IPS DF 6.9 (cell line): ENCODE measurements around the gene INPP4A.

Source experiments
- DNase-seq: peaks from one replicate; pipeline ENCODE4 v3.0.0-alpha.2; 2013; ENCODE audit warnings: low read depth, low spot score
- H3K27ac ChIP-seq: one replicate; pipeline ENCODE4 v1.5.1; 2013; ENCODE audit warnings: low read length, control low read depth
- H3K27me3 ChIP-seq: 2 replicates; pipeline ENCODE4 v1.6.1; 2013; ENCODE audit warnings: mild to moderate bottlenecking, low read length; ENCODE audit not compliant: control insufficient read depth, insufficient read depth
- H3K36me3 ChIP-seq: 2 replicates; pipeline ENCODE4 v1.6.1; 2013; ENCODE audit warnings: low read length; ENCODE audit not compliant: control insufficient read depth, insufficient read depth
- H3K4me1 ChIP-seq: 2 replicates; pipeline ENCODE4 v1.6.1; 2013; ENCODE audit warnings: low read length; ENCODE audit not compliant: control insufficient read depth, insufficient read depth
- H3K4me3 ChIP-seq: 2 replicates; pipeline ENCODE4 v1.5.1; 2013; ENCODE audit warnings: mild to moderate bottlenecking, low read length
- H3K9me3 ChIP-seq: 2 replicates; pipeline ENCODE4 v1.6.1; 2013; ENCODE audit warnings: low read length, inconsistent platforms; ENCODE audit not compliant: control insufficient read depth, insufficient read depth
- WGBS: extraction: QIAGEN DNeasy Blood & Tissue Kit; methylation state at CpG from one replicate; pipeline ENCODE4 v1.1.7; 2013; ENCODE audit warnings: mixed read lengths, missing lambda C conversion rate; ENCODE audit not compliant: insufficient read length, insufficient coverage; 5-methylcytosine and 5-hydroxymethylcytosine counted together

INPP4A gene

DNA sequence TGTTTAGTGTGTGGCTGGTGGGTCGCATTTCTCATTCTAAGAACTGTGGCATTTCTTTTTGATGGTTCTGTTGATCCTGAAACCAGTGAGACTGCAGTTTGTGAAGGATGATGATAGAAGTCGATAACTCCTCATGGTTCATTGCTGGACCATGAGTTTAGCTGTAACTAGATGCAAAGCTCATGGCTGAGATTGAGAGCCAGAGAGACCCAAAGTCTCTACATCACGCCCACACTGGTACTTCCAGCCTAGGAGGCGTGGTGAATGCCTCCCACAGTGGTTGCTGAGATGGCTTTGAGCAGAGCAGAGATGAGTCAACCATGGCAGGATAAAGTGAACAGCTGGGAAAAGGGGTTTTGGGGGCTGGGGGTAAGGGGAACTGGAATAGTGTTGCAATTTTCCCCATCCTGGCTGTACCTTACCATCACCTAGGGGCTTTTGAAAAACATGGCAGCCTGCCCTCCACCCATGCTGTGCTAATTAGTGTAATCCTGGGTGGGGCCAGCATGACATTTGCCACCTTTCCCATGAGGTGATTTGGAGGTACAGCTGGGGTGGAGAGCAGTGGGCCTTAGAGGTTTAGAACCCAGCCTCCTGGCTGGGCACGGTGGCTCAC lies 24.1 kb downstream of the INPP4A start:
- no peak overlapping the region for H3K27ac ChIP-seq
- no peaks in the 10 kb centered on the region for H3K9me3 ChIP-seq
- peaks cover 3% of the 10 kb centered on the region; the same call in 1 of the 2 replicates for H3K36me3 ChIP-seq
- no peak overlapping the region for H3K4me3 ChIP-seq
- H3K27me3 ChIP-seq: no peaks in the 10 kb centered on the region
- no peak for DNase-seq
- peaks cover 5% of the 10 kb centered on the region for H3K4me1 ChIP-seq
- WGBS: no CpG with 5 or more reads among the region's 5 CpGs

DNA sequence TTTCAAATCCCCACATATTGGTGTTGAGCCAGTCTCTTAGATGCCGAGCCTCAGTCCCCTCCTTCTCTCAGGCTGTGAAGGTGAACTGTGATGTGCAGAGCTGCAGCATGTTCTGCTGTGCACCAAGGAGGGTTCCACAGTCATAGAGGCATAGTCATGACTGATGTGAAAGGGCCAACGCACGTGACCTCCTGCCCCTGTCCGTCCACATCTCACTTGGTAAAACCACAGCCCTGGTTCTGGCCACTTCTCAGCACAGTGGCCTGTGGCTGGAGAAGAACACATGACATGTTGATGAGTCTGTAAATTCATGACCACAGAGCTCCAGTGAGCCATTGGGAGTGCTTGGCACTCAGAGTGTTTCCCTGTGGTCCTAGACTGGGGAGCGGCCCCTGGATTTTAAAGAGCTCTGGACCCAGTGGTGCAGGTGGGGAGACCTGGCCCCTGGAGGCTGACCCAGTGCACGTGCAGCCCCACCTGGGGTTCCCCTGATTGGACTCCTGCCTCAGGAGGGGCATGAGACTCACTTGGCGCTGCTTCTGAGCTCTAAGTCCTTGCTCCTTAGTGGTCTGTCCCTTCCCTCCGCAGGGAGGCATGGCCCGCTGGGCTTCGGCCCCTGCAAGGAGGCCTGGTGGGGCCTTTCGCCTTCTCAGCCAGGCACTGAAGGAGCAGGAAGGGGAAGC lies 25.3 kb downstream of the INPP4A start:
- Histone ChIP-seq H3K27ac (no peak overlapping the region), H3K36me3 (peaks cover 3% of the 10 kb centered on the region; the same call in 1 of the 2 replicates), H3K9me3 (no peaks in the 10 kb centered on the region), H3K4me3 (no peak overlapping the region), H3K27me3 (no peaks in the 10 kb centered on the region), H3K4me1 (peaks cover 2% of the 10 kb centered on the region)
- no peak for DNase-seq
- WGBS: no CpG with 5 or more reads among the region's 11 CpGs

DNA sequence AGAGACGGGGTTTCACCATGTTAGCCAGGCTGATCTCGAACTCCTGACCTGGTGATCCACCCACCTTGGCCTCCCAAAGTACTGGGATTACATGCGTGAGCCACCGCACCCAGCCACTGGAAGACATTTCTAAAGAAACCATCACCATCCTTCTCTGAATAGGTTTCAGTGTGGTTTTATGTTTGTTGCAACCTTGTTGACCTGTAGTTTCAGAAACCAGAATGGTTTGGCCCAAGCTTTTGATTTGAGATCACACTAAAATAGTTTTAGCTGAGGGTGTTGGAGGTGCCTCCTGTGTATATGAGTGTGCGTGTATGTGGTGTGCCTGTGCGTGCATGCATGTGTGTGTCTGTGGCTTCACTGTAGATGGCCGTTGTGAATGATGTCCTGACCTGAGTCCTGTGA lies 26.2 kb downstream of the INPP4A start:
- H3K27ac ChIP-seq: no peak overlapping the region
- no peaks in the 10 kb centered on the region for H3K9me3 ChIP-seq
- no peak for DNase-seq
- H3K4me3 ChIP-seq: no peak overlapping the region
- peaks cover 3% of the 10 kb centered on the region; the same call in 1 of the 2 replicates for H3K36me3 ChIP-seq
- no peaks in the 10 kb centered on the region for H3K27me3 ChIP-seq
- H3K4me1 ChIP-seq: peaks cover 7% of the 10 kb centered on the region
- no CpG with 5 or more reads among the region's 7 CpGs for WGBS

DNA sequence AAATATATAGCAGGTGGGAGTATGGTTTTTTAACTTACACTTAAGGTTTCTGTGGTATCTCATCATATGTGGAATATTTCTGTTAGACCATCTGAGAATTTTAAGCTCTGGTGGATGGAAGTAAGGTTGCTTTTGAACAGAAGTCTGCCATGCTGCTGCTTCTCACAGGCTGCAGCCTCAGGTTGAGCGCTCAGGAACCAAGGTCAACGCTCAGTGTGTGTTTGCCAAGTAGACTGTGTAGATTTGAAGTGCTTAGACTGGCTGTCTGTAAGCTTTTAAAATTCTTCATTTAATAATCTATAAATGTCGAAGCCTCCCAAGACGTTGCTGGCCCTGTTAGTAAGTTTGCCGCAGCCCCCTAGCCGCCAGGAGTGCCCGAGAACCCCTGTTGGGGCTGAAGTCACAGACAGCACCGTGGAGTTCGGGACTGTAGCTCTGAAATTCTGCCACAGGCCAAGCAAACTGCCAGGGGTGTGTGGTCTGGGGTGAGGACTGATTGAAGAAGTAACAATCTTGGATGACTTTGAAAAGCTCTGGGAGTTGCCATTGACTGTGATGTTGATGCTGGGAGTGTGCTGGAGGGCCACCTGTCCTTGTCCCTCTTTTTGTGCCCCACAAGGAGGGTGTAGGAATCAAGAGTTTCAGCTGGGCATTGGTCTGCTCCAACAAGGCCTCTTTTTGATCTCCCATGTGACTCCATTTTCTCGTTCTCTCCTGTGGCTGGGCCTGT lies 26.9 kb downstream of the INPP4A start:
- H3K9me3 ChIP-seq: no peaks in the 10 kb centered on the region
- no peak overlapping the region for H3K27ac ChIP-seq
- WGBS: no CpG with 5 or more reads among the region's 10 CpGs
- no peak for DNase-seq
- peaks cover 9% of the 10 kb centered on the region for H3K4me1 ChIP-seq
- H3K4me3 ChIP-seq: no peak overlapping the region
- H3K36me3 ChIP-seq: peaks cover 3% of the 10 kb centered on the region; the same call in 1 of the 2 replicates
- H3K27me3 ChIP-seq: no peaks in the 10 kb centered on the region

DNA sequence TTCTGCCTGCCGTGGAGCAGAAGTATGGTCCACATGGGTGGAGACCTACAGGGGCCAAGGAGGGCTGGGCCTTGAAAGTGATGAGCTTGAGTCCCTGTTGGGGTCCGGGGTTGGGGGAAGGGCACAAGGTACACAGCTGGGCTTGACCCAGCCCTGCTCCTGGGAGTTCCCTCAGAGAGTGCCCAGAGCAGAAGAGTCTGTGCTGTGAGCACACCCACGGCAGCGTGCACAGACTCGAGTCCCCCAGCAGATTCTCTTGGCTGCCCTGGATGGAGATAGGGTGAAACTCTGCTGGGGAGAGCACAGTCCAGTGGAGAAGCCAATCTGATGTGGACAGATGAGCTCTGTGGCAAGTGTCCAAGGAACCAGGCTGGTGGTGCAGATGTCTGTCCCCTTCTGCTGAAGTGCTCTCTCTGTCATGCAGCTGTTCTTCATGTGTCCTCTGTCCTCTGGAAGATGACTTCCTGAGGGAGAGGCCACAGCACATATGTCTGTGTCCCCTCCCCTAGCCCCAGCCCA lies 27.5 kb downstream of the INPP4A start:
- Histone ChIP-seq H3K36me3 (peaks cover 3% of the 10 kb centered on the region; the same call in 1 of the 2 replicates), H3K9me3 (no peaks in the 10 kb centered on the region), H3K27me3 (no peaks in the 10 kb centered on the region), H3K4me3 (no peak overlapping the region), H3K4me1 (peaks cover 9% of the 10 kb centered on the region), H3K27ac (no peak overlapping the region)
- no peak for DNase-seq
- no CpG with 5 or more reads among the region's 5 CpGs for WGBS

DNA sequence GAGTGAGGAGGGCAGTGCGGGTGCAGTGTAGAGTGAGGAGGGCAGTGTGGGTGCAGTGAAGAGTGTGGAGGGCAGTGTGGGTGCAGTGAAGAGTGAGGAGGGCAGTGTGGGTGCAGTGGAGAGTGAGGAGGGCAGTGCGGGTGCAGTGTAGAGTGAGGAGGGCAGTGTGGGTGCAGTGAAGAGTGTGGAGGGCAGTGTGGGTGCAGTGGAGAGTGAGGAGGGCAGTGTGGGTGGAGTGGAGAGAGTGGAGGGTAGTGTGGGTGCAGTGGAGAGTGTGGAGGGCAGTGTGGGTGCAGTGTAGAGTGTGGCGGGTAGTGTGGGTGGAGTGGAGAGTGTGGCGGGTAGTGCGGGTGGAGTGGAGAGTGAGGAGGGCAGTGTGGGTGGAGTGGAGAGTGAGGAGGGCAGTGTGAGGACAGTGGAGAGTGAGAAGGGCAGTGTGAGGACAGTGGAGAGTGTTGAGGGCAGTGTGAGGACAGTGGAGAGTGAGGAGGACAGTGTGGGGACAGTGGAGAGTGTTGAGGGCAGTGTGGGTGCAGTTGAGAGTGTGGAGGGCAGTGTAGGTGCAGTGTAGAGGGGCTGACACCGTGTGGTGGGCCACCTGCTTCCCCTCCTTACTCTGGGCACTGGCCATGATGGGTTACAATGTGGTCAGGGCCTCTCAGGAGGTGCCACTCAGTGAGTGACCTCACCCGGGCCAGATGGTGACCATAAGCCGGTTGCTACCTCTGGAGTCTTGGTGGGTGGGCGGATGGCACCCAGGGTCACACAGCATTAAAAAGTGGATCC lies 28.5 kb downstream of the INPP4A start:
- Histone ChIP-seq H3K4me3 (no peak overlapping the region), H3K36me3 (peaks cover 3% of the 10 kb centered on the region; the same call in 1 of the 2 replicates), H3K9me3 (no peaks in the 10 kb centered on the region), H3K27ac (no peak overlapping the region), H3K4me1 (peaks cover 9% of the 10 kb centered on the region), H3K27me3 (no peaks in the 10 kb centered on the region)
- DNase-seq: no peak
- WGBS: no CpG with 5 or more reads among the region's 9 CpGs

DNA sequence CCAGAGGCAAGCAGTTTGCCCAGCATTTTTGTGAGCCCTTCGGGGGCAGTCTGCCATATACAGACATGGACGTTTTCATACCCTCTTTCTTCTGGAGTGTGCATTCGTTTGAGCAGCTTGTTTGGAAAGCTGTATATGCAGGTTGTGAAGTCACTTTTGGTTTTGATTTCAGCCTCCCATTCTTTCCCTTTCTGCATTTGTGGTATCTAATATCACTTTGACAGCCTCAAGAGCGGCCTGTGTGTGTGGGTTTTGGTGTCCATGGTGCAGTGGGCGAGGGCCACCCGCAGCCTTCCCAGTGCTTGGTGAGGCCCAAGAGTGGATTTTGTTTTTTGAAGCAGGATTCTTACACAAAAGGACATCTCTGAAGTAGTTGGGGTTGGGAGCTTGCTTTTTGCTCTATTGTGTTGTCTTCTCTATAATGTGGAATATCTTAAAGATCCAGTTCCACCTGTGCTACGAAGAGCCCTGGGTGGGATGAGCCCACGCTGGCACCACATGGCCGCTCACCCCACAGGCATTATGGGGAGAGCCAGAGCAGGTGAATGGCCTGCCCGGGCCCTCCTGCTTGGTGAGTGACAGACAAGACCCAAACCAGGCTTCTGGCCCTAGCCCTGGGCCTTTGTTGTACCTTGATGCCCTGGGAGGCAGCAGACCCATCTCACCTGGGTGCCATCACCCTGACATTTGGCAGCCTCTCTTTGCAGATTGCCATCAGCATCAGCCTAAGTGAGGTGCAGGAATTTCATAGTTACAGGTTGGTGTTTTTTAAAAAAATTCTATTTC lies 29.5 kb downstream of the INPP4A start:
- no peak overlapping the region for H3K27ac ChIP-seq
- peaks cover 8% of the 10 kb centered on the region for H3K4me1 ChIP-seq
- DNase-seq: no peak
- H3K4me3 ChIP-seq: no peak overlapping the region
- no peaks in the 10 kb centered on the region for H3K27me3 ChIP-seq
- no CpG with 5 or more reads among the region's 10 CpGs for WGBS
- H3K36me3 ChIP-seq: peaks cover 3% of the 10 kb centered on the region; the same call in 1 of the 2 replicates
- H3K9me3 ChIP-seq: no peaks in the 10 kb centered on the region

DNA sequence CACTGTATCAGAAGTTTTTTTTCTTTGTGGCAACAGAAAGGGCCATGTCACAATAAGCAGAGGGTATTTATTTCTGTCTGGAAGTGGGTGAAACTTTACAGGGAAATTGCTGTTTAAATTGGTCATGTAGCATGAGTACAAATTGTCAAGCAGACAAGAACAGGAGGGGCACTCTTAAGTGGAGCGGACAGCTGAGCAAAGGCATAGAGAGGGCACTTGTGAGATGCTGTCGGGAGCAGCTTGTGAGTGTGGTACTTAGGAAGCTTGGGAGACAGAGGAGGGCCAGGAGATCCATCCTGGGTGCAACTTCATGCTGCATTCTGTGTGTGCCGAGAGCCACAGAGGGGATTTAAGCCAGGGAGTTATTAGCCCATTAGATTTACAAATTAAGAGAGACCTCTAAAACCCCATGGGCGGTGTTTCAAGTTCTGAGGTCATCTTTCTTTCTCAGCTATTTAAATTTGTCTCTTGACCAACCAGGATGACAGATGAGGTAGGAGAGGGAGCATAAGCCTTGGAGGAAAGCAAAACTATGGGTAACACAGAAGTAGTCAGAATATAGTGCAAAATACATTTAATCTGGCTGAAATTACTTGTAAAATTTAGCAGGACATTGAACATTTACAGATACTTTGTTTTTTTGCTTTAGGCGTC lies 30.4 kb downstream of the INPP4A start:
- no peak overlapping the region for H3K4me3 ChIP-seq
- no peak for DNase-seq
- no peaks in the 10 kb centered on the region for H3K9me3 ChIP-seq
- H3K27ac ChIP-seq: no peak overlapping the region
- H3K27me3 ChIP-seq: no peaks in the 10 kb centered on the region
- H3K4me1 ChIP-seq: peaks cover 8% of the 10 kb centered on the region
- peaks cover 3% of the 10 kb centered on the region; the same call in 1 of the 2 replicates for H3K36me3 ChIP-seq
- WGBS: no CpG with 5 or more reads among the region's 5 CpGs

DNA sequence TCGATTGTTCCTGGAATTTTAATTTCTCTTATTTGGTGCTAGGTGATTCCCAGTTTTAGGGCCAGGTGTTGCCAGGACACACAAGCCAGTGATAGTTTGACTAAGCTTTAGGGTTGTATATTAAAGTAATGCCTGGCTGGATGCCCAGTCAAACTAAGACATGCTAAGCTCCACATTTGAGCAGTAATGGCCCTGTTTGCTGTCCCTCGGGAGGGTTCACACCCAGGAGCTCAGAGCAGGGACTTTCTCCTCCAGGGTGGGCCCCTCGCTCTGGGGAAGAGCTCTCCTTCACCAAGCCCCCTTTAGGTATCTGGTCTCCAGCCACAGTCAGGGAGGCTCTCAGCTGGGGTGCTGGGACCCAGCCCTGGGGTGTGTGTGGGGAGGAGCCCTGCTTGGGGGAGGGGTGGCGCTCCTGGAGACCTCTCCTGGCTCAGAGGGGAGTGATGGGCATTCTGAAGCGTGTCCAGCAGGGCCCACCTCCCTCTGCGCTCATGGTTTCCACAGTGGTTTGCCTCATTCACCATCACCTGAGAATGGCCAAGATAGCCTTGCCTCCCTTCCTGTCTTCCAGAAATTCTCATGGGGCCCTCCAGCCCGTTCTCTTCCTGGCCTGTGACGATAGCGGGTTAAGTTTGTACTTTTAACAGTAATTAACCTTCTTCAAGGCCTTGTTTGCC lies 31.7 kb downstream of the INPP4A start:
- Histone ChIP-seq H3K27ac (no peak overlapping the region), H3K36me3 (no peaks in the 10 kb centered on the region), H3K27me3 (no peaks in the 10 kb centered on the region), H3K4me3 (no peak overlapping the region), H3K4me1 (peaks cover 10% of the 10 kb centered on the region), H3K9me3 (no peaks in the 10 kb centered on the region)
- no CpG with 5 or more reads among the region's 9 CpGs for WGBS
- DNase-seq: no peak
